NCI-H2196 treated with DMSO at 0.1 percent for 48 hours (cell line): ENCODE data around the gene YTHDF1.
"Not testable (repeated sequence)": the region's sequence is repeated elsewhere in the genome, so short reads cannot be mapped to it uniquely, and the experiment has no call there.

ENCODE experiments used
- DNase-seq: peaks from one replicate; lab custom pipeline; 2025; ENCODE audit not compliant: unreplicated experiment; lab: John Stamatoyannopoulos, UW

The YTHDF1 gene

DNA sequence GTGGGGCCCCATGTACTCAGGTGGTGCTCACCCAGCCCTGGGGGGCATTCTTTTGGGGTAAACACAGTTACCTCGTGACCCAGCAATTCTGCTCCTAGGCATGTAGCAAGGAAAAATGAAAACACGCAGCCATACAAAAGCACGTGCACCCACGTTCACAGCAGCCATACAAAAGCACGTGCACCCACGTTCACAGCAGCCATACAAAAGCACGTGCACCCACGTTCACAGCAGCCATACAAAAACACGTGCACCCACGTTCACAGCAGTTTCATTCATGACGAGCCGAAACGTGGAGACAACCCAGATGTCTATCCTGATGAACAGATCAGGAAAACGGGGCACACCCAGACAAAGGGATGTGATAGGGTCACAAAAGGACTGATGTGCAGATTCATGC is 57.1 kb downstream of the YTHDF1 start:
- DNase-seq: no peak

DNA sequence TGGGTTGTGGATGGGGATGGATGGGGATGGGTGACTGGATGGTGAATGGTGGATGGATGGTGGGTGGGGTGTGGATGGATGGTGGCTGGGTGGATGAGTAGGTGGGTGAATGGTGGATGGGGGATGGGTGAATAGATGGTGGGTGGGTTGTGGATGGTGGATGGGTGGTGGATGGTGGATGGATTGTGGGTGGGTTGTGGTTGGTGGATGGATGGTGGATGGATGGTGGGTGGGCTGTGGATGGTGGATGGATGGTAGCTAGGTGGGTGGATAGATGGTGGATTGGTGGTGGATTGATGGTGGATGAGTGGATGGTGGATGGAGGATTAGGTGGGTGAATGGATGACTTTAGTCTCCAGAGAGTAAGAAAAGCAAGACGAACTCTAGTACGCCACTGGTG is 57.6 kb downstream of the YTHDF1 start:
- no peak for DNase-seq

DNA sequence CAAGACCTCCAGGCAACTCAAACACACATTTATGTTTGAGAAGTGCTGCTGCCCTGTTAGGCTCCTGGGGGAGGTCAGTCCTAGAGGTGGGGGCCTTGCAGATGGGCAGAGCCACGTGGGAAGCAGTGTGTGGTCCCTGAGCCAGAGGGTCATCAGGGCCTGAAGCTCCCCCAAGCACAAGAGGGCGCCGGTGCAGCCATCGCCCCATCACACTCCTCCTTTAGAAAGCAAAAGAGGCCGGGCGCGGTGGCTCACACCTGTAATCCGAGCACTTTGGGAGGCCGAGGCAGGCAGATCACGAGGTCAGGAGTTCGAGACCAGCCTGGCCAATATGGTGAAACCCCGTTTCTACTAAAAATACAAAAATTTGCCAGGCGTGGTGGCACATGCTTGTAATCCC is 58.5 kb downstream of the YTHDF1 start:
- not testable (repeated sequence) for DNase-seq

DNA sequence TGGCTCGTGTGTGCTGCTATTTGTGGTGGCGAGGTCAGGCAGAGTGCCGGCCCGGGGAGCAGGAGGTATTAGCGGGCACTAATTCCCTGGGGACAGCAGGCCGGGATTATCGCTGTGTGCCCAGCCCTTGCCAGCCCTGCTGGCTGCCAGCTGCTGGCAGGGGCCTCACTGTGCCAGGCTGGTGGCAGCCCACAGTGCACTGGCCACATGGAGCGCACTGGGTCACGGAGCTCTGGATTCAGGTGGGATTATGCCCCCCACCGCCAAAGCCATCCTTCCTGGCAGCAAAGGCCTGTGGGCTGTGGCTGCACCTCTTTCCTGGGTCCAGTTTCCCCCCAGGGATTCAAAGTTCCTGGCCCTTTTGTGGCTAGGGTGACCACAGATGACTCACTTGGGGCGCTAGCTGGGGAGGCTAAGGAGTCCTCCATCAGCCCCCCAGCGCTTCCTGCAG is 59.7 kb downstream of the YTHDF1 start:
- DNase-seq: no peak

DNA sequence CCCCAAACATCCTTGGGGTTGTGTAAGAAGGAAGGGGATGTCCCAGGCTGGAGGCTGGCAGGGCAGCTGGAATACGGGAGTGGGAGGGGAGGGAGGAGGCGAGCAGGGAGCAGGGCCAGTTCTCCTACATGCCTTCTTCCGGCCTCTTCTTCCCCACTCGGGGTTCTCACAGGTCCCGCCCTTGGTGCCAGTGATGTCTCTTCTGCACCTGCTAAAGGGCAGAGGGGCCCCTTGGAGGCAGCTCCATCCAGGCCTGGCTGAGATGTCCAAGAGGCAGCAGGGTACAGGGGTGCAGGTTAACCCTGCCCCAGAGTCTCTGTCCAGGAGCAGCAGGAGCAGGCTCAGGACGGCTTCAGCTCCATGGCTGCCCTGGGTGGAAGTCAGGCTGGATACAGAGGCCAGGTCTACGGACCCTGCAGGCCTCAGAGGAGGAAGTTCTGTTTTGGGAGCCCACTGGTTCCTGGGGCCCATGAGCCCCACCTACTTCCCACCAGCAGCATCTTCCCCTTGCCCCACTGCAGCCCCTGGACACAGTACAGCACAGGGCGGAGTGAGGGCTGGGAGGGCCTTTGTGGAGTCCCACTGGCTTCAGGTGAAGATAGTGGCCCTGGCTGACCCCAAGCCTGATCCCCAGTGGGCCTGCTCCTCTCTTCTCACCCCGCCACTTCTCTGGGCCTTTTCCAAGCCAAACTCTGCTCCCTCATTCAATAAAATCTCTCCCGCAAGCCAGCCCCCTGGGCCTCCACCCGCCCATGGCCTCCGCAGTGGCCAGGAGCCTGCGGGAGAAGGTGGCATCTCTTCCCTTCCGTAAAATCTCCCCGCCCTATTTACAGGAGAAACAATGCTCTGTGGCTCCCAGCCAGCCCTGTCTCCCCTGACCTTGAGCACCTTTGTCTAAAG is 60.4 kb downstream of the YTHDF1 start:
- no peak for DNase-seq

DNA sequence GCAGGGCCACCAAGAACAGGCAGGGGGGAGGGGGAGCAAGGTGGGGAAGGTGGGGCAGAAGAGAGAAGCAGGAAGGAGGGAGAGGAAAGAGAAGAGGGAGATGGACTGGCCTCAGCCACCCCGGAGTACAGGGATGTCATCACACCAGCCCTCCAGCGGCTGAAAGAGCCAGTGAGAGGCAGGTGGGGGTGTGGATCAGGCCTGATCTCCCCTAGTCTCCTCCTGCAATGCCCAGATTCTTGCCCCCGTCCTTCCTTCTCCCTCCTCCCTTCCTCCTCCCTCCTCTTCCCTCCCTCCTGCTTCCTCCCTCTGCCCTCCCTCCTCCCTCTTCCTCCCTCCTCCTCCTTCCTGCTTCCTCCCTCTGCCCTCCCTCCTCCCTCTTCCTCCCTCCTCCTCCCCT is 61.5 kb downstream of the YTHDF1 start:
- no peak for DNase-seq

DNA sequence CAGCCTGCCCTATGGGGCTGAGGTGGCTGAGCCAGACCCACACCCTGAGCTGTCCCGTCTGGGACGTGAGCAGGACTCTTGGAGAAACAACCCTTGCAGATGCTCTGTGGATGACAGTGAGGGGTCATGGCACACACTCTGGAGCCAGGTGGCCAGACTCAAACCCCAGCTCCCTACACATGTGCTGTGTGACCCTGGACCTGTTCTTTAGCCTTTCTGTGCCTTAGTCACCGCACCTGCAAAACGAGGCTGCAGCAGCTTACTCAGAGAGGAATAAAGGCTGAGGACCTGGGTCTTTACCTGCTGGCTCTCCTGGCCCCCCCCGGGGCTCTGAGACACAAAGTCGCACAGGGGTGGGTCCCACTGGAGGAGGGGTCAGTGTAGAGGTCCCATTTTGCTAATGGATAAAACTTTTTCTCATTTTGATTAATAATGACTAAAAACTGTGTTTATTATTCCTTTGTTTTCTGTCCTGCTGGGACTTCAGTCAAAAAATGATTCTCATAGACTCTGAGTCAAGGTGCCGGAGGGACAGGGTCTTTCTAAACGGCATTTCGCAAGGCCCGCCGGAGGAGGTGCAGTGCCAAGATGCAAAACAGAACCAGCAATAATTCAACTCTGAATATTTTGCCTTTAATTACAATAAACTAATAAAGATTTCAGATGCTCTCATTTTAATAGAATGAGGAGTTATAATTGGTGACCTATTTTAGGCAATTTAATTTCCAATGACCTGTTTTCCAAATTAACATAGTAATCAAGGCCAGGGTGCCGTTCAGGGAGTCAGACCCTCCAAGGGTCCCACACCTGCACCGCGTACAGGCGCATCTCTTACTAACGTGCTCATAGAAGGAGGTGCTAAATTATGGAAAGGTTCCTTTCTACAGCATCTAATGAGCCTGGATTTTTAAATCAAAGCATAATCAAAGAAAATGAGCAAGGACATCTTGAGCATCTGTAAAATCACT is 62.4 kb downstream of the YTHDF1 start:
- no peak for DNase-seq

DNA sequence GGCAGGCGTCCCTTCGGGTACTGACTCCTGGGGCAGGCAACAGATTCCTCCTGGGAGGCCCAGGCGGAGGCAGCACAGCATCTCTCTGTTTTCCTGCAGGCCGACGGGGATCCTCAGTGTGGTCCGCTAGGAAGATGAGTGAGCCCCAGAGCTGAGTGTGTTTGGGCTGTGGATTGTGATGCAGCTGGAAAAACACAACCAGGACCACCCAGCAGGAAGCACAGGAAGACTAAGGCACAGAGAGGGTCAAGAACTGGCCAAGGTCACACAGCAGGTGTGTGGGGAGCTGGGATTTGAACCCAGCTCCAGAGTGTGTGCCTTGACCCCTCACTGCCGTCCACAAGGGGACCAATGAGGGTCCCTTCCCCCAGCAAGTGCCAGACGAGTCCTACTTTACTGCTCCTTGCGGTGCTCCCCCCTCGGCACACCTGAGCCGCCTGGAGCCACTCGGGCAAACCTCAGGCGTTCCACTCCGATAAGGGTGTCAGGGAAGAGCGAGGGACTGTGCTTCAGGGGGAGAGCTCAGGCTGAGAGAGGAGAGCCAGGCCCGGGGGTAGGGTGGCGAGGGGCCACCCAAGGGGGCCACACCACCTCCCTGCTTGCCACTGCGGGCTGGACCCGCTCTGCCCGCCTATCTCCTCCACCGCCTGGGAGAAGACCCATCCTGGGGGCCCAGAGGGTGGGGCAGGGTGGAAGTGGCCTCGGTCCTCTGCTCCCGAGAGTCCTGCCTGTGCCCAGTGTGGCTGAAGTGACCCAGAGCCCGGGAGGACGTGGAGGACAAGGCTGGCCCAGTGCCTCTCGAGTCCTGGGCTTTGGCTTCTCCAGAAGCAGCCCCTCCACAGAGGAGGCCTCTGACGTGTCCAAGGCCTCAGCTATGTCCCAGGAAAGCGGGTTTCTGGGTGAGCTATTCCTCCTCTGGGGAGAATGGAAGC is 63.3 kb downstream of the YTHDF1 start:
- no peak for DNase-seq

DNA sequence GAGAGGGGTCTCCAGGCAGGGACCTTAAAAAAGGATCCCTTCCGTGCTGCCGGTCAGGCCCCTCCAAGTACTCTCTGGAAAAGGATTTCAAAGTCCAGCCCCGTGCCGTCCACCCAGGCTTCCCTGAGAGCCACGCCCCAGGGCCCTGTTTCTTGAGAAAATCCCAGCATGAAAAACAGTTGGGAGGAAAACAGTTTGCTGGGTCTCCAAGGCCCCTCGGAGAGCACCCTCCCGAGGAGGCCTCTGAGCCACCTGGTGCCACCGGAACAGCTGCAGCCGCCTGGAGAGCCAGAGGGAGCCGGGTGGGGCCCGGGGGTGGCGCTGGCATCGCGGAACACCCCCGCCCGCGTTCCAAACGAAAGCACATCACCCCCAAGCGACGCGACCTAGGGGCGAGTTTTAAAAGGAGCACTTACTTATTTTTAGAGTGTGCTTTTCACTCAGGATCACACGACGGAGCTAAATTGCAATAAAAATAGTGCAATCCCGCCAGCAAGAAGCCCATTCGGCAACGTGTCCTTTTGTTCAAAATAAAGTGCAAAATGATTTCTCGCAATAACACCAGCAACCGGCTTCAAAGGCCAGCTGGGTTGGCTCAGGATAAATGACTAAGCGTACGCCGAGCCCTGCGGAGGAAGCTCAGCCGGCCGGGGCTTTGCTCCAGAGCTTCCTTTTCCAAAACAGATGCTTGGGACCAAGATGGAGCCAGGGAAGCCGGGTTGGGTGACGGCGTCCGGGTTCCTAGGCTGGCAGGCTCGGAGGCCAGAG is 64.2 kb downstream of the YTHDF1 start:
- no peak for DNase-seq

DNA sequence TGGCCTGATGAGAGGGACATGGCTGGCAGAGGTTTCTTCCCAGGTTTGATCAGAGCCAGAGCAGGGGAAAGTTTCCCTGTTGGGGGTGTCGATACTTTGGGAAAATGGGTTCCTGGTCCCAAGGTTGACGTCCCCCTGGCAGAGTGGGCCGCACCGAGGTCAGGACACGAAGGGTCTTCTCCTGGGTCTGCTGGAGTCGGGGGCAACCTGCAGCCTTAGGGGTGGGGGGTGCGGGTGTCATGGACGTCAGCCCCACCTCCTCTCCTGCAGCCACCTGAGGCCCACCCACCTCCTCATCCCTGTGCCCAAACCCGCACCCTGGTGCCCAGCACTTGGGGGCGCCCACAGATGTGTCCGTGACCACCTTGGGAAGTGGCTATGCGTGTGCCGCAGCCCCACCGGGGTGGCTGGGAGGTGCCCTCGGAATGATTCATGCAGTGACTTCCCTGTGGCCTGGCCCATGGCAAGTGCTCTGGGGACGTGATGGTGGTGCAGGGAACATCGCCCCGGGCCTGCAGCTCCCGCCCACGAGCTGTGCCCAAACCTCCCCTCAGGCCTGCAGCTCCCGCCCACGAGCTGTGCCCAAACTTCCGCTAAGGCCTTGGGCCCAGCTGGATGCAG is 64.9 kb downstream of the YTHDF1 start:
- no peak for DNase-seq

DNA sequence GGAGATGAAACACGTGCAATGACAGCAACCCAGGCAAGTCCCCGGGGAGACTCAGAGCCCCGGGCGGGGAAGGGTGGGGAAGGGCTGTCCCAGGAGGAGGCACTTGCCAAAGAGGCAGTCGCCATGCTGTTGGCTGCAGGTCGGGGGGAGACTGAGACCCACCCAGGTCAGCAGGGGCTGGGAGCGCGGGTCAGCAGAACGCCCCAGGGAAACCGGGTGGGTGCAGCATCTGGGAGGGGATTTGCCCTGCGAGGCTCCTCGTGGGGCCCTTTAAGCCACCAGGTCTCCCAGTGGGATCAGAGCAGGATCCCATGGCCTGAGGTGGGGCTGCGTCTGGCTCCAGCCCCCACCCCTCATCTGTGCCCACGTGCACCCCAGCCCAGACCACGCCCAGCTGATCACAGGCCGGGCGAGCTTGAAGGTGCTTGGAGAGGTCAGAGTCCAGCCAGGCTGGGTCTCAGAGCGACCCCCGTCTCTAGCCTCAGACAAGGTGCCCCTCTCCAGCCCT is 65.5 kb downstream of the YTHDF1 start:
- DNase-seq: no peak

DNA sequence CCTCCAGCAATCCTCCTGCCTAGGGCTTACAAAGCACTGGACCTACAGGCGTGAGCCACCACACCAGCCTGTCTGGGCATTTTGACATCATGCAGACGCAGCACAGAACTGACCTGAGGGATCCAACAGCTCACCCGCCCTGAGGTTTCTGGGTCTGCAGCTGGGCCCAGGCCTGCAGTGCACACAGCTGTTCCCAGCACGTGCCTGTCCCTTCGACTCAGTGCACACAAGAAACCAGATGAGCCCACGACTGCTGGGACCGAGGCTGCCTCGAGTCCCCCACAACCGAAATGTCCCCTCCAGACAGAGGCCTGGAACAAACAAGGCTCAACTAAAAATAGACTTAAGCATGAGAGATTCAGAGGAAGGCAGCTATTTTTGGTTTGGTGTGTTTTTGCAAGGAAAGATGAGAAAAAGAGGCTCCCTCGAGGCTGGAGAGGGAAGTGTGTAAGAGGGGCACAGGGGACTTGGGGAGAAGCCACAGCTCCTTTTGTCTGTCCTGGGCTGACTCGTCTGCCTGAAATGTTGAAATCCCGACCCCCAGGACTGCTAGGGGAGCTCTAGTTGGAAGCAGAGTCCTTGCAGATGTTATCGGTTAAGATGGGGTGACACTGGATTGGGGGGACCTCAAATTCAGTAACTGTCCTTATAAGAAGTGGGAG is 66.3 kb downstream of the YTHDF1 start:
- DNase-seq: no peak

DNA sequence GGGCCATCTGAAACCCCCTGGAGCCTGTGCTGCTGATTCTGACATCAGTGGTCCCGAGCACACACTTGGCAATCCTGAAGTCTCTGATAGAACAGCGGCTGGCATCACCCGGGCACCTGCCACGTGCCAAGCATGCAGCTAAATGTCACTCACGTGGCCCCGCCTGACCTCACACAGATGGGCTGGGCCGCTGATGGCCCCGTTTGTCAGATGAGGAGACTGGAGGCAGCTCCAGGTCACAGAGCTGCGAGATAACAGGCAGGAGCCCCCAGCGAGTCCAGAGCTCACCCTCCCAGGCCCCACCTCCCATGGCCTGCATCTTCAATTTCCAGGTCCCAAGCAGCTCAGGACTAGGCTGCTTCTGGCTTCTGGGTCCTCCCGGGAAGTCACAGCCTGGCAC is 67.2 kb downstream of the YTHDF1 start:
- DNase-seq: no peak

DNA sequence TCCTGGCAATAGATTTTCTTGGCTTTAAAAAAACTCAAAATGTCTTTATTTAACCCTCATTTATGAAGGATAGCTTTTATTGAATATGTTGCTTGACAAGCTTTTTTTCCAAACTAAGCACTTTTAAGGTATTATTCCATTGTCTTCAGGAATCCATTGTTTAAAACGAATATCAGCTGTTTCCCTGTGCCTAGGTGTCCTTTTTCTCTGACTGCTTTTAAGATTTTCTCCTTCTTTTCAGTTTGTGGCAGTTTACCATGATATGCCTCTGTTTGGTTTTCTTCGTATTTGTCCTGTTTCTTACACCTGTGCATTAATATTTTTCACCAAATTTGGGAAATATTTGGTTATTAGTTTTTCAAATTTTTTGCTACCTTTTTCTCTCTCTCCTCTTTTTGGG is 68.4 kb downstream of the YTHDF1 start:
- no peak for DNase-seq
